ENCODE data around the gene EEF1G.

- TF ChIP-seq MAX (IDR thresholded peaks at IDR 0.05; ENCODE audit: low read depth, low read length) (no peak), POLR2A (IDR thresholded peaks at IDR 0.05; ENCODE audit: extremely low read depth, insufficient read length) (no peak), CTCF (IDR thresholded peaks at IDR 0.05; ENCODE audit: low read depth, low read length) (no peak)
Measured at GRCh38 chr11:62512961-62513360, 60.7 kb downstream of the EEF1G start.
